Vagina (tissue), 2 donors: ENCODE measurements around the gene FNDC10. TPM values are rescaled to one million over a fixed set of nuclear protein-coding genes. Genes with fewer than 3 reads are reported as not detected.

Experiments
- DNase-seq, 2 donors: peaks; one replicate each; pipeline ENCODE4 v3.0.0-alpha.2; 2017; ENCODE audit errors: extremely low spot score in 2 of 2
- H3K27ac ChIP-seq: fragments of 200-600 bp; sonication (generic); one replicate; pipeline ENCODE4 v1.5.1; 2019
- H3K27me3 ChIP-seq: fragments of 200-600 bp; sonication (generic); one replicate; pipeline ENCODE4 v1.5.1; 2019
- H3K36me3 ChIP-seq, 2 donors: fragments of 200-600 bp; sonication (generic); one replicate each; pipeline ENCODE4 v1.5.1; 2017 to 2019
- H3K4me1 ChIP-seq: fragments of 200-600 bp; sonication (generic); one replicate; pipeline ENCODE4 v1.5.1; 2019
- H3K4me3 ChIP-seq, 2 donors: fragments of 200-600 bp; sonication (generic); 1 replicate in 1 of 2; 2 replicates in 1 of 2; pipeline ENCODE4 v1.5.1; 2016 to 2019
- H3K9me3 ChIP-seq: fragments of 200-600 bp; sonication (generic); one replicate; pipeline ENCODE4 v1.5.1; 2019
- POLR2A ChIP-seq, 2 donors: fragments of 450-650 bp; IDR thresholded peaks; one replicate each; pipeline ENCODE4 v1.6.1; 2017; ENCODE audit warnings: antibody characterized with exemption in 2 of 2, mild to moderate bottlenecking in 2 of 2, moderate library complexity in 2 of 2
- POLR2AphosphoS5 ChIP-seq, 2 donors: sonication (generic); formaldehyde crosslinking; IDR thresholded peaks; one replicate each; pipeline ENCODE4 v1.9.0; 2017; ENCODE audit warnings: antibody characterized with exemption in 2 of 2, mild to moderate bottlenecking in 2 of 2, low read depth in 1 of 2; ENCODE audit not compliant: insufficient read depth in 1 of 2
- intact Hi-C: fragments of 100-400 bp; cut with DNase I; formaldehyde crosslinking; loops from one replicate; pipeline ENCODE4 v1.15.1; 2023
- total RNA-seq: library from RNA; depleted of rRNA; stranded (reverse); fragments of >200 nt; gene quantifications from one replicate; pipeline ENCODE4 v1.2.3, GENCODE V29; 2016
- TF ChIP-seq, protein P1 (sequence below), 3 experiments: fragments of 450-650 bp in 2 of 3; fragments of 200-600 bp in 1 of 3; sonication (generic) in 1 of 3; IDR thresholded peaks; one replicate each; pipeline ENCODE4 v1.5.1; 2017 to 2019; ENCODE audit warnings: antibody characterized with exemption in 3 of 3, mild to moderate bottlenecking in 2 of 3, moderate library complexity in 2 of 3

FNDC10 gene
- total RNA-seq, 1 donor from 2014 or later, result 6.1 TPM

DNA sequence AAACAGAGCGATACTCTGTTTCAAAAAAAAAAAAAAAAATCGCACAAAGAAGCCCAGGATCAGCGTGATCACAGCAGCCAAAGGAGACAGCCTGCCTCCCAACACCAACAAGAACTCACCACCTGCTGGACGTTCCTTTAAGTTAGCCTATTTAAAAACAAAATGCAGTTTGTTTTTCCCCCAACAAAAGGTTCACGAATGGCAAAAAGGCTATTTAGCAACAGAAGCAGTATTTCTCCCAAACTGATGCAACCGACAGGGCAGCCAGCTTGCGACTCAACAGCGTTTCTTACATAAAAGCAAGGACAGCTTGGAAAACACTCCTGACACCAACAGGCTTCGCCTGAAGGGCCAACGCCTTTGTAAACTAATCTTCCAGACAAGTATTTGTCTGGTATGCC lies 32.0 kb downstream of the FNDC10 start:
- DNase-seq, result no peak

DNA sequence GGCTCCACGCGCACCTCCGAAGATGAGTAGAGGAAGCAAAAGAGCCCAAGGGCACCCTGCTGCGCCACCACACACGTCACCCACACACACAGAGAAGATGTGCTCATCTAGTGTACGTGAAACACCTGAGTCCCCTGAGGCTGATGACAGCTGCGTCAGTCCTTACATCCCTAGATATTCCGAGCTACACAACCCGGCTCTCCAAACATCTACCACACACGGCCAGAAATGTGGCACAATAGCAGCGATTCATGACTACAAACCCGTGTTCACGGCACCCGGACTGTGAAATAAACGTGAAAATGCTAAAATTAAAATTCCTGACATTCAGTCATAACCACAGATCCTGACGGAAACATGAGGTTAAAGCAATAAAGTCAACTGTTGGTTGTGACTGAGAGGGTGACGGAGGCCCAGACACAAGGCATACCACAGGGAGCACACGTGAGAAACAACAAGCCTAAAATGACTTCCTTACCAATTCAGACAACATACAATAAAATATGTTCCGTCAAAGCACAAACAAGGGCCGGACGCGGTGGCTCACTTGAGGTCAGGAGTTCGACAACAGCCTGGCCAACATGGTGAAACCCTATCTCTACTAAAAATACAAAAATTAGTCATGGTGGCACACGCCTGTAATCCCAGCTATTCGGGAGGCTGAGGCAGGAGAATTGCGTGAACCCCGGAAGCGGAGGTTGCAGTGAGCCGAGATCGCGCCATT lies 32.6 kb downstream of the FNDC10 start:
- Histone ChIP-seq H3K4me3 (no peak overlapping the region), H3K27ac (no peak overlapping the region), H3K4me1 (peaks cover 46% of the 10 kb centered on the region), H3K9me3 (no peaks in the 10 kb centered on the region), H3K27me3 (no peaks in the 10 kb centered on the region), H3K36me3 (peaks cover 0 to 24% of the 10 kb centered on the region in 2 donors)
- DNase-seq, result no peak
- TF ChIP-seq, protein P1, sequence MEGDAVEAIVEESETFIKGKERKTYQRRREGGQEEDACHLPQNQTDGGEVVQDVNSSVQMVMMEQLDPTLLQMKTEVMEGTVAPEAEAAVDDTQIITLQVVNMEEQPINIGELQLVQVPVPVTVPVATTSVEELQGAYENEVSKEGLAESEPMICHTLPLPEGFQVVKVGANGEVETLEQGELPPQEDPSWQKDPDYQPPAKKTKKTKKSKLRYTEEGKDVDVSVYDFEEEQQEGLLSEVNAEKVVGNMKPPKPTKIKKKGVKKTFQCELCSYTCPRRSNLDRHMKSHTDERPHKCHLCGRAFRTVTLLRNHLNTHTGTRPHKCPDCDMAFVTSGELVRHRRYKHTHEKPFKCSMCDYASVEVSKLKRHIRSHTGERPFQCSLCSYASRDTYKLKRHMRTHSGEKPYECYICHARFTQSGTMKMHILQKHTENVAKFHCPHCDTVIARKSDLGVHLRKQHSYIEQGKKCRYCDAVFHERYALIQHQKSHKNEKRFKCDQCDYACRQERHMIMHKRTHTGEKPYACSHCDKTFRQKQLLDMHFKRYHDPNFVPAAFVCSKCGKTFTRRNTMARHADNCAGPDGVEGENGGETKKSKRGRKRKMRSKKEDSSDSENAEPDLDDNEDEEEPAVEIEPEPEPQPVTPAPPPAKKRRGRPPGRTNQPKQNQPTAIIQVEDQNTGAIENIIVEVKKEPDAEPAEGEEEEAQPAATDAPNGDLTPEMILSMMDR (IDR thresholded peaks at IDR 0.05), result no peak
- TF ChIP-seq POLR2AphosphoS5 (IDR thresholded peaks at IDR 0.05; ENCODE audit: insufficient read depth in 1 of 2, low read depth in 1 of 2) (no peak), POLR2A (IDR thresholded peaks at IDR 0.05) (no peak)
- intact Hi-C loops, result no loop called here

More for the DNA sequence above, 32.0 kb downstream of the FNDC10 start:
- no peaks in the 10 kb centered on the region for H3K9me3 ChIP-seq
- TF ChIP-seq, protein P1 (IDR thresholded peaks at IDR 0.05), result no peak
- TF ChIP-seq POLR2AphosphoS5 (IDR thresholded peaks at IDR 0.05; ENCODE audit: insufficient read depth in 1 of 2, low read depth in 1 of 2) (no peak), POLR2A (IDR thresholded peaks at IDR 0.05) (no peak)
- H3K27ac ChIP-seq, result no peak overlapping the region
- H3K36me3 ChIP-seq, result peaks cover 0 to 18% of the 10 kb centered on the region in 2 donors
- no peaks in the 10 kb centered on the region for H3K27me3 ChIP-seq
- intact Hi-C loops, result no loop called here
- H3K4me3 ChIP-seq, result no peak overlapping the region
- H3K4me1 ChIP-seq, result peaks cover 51% of the 10 kb centered on the region

DNA sequence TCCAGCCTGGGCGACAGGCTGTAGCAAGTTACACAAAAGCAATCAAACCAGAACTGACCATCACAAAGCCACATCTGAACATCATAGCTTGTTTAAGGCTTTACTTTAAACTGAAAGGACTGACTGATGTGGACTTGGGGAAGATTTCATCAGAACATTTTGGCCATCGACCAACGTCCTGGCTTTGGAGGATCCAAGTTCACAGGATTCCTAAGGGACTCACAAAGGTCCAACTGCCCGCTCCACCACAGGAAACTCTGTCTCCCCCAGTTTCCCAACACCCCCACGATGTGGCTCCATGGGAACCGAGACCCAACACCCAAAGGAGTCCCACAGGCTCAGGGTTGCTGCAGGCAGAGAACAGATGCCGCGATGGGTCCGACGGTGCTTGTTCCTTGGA lies 34.6 kb downstream of the FNDC10 start:
- H3K9me3 ChIP-seq, result no peaks in the 10 kb centered on the region
- H3K27me3 ChIP-seq, result no peaks in the 10 kb centered on the region
- TF ChIP-seq, protein P1 (IDR thresholded peaks at IDR 0.05), result no peak
- TF ChIP-seq POLR2AphosphoS5 (IDR thresholded peaks at IDR 0.05; ENCODE audit: insufficient read depth in 1 of 2, low read depth in 1 of 2) (no peak), POLR2A (IDR thresholded peaks at IDR 0.05) (no peak)
- H3K4me3 ChIP-seq, result no peak overlapping the region
- H3K27ac ChIP-seq, result no peak overlapping the region
- peaks cover 27% of the 10 kb centered on the region for H3K4me1 ChIP-seq
- DNase-seq, result no peak
- intact Hi-C loops, result no loop called here
- peaks cover 0 to 35% of the 10 kb centered on the region in 2 donors for H3K36me3 ChIP-seq

DNA sequence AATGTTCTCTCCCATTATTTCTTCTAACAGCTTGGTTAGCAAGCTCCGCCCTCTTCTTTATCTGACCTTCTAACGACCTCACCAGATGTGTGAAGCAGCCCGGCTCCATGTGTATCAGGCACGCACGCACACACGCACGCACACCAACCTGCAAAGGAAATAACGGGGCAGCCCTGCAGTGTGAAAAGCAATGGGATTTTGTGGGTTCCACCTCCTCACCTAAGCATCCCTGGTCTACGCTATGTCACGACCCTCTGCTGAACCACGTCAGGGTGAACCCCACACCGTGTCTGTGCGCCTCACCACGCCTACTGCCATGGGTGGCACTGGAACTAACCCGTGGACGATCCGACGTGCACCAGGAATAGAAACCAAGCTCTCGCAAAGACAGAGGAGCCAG lies 35.7 kb downstream of the FNDC10 start:
- Histone ChIP-seq H3K27me3 (no peaks in the 10 kb centered on the region), H3K9me3 (no peaks in the 10 kb centered on the region), H3K36me3 (peaks cover 0 to 35% of the 10 kb centered on the region in 2 donors), H3K4me3 (no peak overlapping the region), H3K27ac (no peak overlapping the region), H3K4me1 (peaks cover 17% of the 10 kb centered on the region)
- TF ChIP-seq POLR2AphosphoS5 (IDR thresholded peaks at IDR 0.05; ENCODE audit: insufficient read depth in 1 of 2, low read depth in 1 of 2) (no peak), POLR2A (IDR thresholded peaks at IDR 0.05) (no peak)
- TF ChIP-seq, protein P1 (IDR thresholded peaks at IDR 0.05), result no peak
- DNase-seq, result no peak
- intact Hi-C loops, result no loop called here

DNA sequence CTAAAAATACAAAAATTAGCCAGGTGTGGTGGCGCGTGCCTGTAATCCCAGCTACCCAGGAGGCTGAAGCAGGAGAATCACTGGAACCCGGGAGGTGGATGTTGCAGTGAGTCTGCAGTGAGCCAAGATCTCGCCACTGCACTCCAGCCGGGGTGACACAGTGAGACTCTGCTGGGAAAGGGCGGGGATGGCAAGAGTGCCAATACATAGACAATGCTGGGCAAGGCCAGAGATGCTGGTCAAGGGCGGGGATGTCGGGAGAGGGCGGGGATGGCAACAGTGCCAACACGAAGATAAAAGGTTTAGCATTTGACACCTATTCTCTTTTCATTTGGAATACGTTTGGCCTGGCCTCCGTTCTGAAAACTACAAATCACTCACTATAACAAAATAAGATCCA lies 36.2 kb downstream of the FNDC10 start:
- Histone ChIP-seq H3K9me3 (no peaks in the 10 kb centered on the region), H3K27me3 (no peaks in the 10 kb centered on the region), H3K27ac (no peak overlapping the region), H3K4me1 (peaks cover 17% of the 10 kb centered on the region), H3K4me3 (no peak overlapping the region), H3K36me3 (peaks cover 0 to 35% of the 10 kb centered on the region in 2 donors)
- TF ChIP-seq POLR2A (IDR thresholded peaks at IDR 0.05) (no peak), POLR2AphosphoS5 (IDR thresholded peaks at IDR 0.05; ENCODE audit: insufficient read depth in 1 of 2, low read depth in 1 of 2) (no peak)
- TF ChIP-seq, protein P1 (IDR thresholded peaks at IDR 0.05), result no peak
- DNase-seq, result no peak
- intact Hi-C loops, result no loop called here
